ENCODE measurements around the gene ATOH7.
"Not testable (repeated sequence)": the region's sequence is repeated elsewhere in the genome, so short reads cannot be mapped to it uniquely, and the experiment has no call there.

The ATOH7 gene

GRCh38 chr10:68237173-68237572, 5.3 kb upstream of the ATOH7 start:
- no peak for ATAC-seq
- no peak for DNase-seq

GRCh38 chr10:68235581-68235980, 3.7 kb upstream of the ATOH7 start:
- no peak for ATAC-seq

GRCh38 chr10:68235111-68235510, 3.2 kb upstream of the ATOH7 start:
- no peak for DNase-seq
- no peak for ATAC-seq

More at GRCh38 chr10:68235581-68235980, 3.7 kb upstream of the ATOH7 start:
- no peak for DNase-seq

GRCh38 chr10:68233046-68233445, 1.1 kb upstream of the ATOH7 start:
- ATAC-seq (no peak), DNase-seq (no peak)

DNA sequence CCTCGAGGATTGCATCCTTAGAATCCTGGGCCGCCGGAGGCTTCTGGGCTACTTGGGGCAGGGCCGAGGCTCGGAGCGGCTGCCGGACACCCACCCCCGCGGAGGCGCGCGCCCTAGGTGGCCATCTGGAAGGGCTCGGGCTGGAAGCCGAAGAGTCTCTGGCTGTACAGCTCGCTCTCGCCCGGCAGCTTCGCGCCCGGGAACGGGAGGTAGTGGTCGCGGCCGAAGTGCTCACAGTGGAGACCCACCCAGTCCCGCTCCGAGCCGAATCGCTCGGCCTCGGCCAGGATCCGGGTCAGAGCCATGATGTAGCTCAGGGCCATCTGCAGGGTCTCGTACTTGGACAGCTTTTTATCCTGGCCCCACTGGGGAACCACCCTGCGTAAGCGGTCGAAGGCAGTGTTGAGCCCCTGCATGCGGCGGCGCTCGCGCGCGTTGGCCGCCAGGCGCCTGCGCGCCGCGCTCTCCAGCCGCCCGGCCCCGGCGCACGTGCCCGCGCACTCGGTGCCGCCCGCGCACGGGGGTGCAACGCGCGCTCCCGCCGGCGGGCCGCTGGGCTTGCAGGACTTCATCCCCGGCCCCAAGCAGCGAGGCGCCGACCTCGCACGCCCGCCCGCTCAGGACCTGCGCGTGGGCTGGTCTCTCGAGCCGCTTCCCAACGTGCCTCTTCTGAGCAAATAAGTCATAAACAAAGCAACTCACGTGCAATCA, 652 bp downstream of the ATOH7 start:
- DNase-seq = peak; percentile 59
- ATAC-seq = peak; percentile 91

GRCh38 chr10:68230268-68230667, 1.6 kb downstream of the ATOH7 start:
- no peak for DNase-seq
- no peak for ATAC-seq

GRCh38 chr10:68224810-68225209, 7.1 kb downstream of the ATOH7 start:
- DNase-seq (no peak), ATAC-seq (no peak)

DNA sequence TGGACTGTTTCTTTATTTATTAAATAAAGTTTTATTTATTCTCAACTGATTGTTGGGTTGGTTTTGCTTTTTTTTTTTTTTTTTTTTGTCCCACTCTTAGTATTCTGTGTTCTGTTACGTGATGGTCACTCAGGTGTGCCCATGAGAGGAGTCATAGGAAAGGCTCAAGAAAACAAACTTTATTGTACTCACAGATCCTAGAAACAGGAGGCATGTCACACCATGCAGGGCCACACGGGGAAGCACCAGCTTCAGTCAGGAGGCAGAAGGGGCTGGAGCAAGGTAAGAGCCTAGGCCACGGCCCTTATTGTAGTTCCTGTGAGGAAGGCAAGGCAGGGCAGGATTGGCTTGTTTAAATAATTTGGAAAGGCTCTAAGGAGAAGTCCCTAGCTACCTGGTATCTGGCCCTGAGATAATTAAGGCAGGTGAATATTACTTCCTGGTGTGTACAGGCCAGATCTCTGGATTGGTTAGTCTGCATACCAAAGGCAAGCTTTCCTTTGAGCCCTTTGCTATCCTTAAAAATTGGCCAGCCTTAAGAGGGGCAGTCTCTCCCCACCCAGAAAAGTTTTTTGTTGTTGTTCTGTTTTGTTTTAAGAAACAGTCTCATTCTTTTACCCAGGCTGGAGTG, 8.3 kb downstream of the ATOH7 start:
- ATAC-seq (no peak), DNase-seq (no peak)

GRCh38 chr10:68222391-68222790, 9.5 kb downstream of the ATOH7 start:
- ATAC-seq = no peak
- DNase-seq = no peak

GRCh38 chr10:68221196-68221595, 10.7 kb downstream of the ATOH7 start:
- DNase-seq = no peak

GRCh38 chr10:68218786-68219185, 13.1 kb downstream of the ATOH7 start:
- DNase-seq (no peak), ATAC-seq (no peak)

More at GRCh38 chr10:68221196-68221595, 10.7 kb downstream of the ATOH7 start:
- ATAC-seq = no peak

GRCh38 chr10:68212721-68213352, 19.1 kb downstream of the ATOH7 start:
- no peak for ATAC-seq
- no peak for DNase-seq

DNA sequence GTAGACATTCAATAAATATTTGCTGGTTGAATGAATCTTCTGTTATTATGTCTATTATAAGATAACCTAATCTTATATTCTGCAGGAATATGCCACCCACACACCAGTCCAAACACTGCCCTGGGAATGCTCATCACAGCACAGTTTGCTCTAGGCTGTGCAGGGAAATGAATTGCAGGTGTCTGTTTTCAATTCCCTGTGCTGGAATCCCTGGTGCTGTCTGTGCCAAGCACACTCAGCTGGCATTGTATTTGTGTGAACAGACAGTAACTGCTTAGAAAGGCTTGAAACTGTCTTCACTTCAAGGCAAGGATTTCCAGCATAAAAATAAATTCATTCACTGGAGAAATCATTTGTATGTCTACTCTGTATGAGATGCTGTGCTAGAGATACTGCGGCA, 20.2 kb downstream of the ATOH7 start:
- no peak for ATAC-seq
- no peak for DNase-seq

DNA sequence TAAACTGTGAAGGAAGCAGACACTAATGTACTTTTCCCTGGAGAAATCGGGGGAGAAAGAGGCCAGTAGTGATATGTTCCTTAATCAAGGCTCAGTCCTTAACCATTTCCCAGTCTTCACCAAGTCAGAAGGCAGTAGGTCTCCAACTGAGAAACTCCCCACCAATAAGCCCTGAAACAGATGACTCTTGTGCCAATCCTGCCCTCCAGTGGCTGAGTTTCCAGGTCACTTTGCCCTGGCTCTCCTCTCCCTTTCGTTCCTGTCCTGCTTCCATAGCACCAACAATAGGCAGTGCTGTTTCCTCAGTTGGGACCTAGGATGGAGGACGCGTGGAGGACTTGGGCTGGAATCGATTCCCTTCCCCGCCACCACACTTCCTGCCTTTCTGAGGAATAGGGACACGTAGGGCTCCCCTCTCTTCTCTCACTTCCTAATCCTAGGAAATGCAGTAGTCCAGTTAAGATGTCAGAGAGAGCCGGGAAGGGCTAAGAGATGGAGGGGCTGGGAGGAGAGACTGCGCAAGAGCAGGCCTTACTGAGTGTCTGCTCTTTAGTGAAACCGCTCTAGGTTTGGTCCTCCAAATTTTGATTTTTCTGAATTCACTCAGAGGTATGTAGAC, 23.4 kb downstream of the ATOH7 start:
- no peak for ATAC-seq
- DNase-seq = peak; percentile 18

- ATAC-seq = peak; percentile 32
These were observed 29.0 kb downstream of the ATOH7 start for GRCh38 chr10:68202960-68203353.

DNA sequence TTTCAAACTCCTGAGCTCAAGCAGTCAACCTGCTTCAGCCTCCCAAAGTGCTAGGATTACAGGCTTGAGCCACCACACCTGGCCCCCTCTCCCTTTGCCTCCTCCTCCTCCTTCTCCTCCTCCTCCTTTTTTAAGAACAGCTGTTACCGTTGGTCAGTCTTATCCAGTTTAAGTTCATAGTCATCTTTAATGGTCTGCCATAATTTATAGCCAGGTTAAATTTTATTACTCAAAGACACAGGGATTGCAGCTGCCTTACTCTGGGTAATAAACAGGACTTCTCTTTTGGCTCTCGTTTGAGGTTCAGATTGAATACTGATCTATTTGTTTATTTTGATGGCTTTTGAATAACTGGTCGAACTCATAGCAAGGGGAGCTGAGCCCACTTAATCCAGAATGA, 35.2 kb downstream of the ATOH7 start:
- no peak for DNase-seq
- ATAC-seq = no peak

More at GRCh38 chr10:68202960-68203353, 29.0 kb downstream of the ATOH7 start:
- peak; percentile 6 for DNase-seq

DNA sequence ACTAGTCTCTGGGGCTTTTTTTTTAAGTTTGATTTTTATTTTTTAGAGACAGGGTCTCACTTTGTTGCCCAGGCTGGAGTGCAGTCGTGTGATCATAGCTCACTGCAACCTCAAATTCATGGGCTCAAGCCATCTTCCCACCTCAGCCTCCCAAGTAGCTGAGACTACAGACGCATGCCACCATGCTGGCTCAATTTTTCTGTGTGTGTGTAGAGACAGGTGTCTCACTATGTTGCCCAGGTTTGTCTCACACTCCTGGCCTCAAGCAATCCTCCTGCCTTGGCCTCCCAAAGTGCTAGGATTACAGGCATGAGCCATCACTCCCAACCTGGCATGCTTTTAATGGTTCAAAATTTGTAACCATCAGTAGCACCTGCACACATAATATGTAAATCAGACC, 36.1 kb downstream of the ATOH7 start:
- not testable (repeated sequence) for ATAC-seq, DNase-seq

DNA sequence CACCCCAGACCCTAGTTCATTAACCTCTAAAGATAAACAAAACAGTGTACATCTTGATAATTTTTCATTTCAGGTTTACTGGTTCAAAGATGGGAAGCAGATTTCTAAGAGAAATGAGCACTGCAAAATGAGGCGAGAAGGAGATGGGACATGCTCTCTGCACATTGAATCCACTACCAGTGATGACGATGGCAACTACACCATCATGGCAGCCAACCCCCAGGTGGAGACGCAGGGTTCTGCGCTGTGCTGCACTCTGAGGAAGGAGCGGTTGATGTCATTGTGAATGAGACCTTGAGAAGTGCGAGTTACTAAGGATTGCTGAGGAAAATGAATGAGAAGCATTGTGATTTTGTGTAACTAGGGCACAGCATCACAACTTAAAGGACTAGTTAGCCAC, 37.6 kb downstream of the ATOH7 start:
- no peak for ATAC-seq

DNA sequence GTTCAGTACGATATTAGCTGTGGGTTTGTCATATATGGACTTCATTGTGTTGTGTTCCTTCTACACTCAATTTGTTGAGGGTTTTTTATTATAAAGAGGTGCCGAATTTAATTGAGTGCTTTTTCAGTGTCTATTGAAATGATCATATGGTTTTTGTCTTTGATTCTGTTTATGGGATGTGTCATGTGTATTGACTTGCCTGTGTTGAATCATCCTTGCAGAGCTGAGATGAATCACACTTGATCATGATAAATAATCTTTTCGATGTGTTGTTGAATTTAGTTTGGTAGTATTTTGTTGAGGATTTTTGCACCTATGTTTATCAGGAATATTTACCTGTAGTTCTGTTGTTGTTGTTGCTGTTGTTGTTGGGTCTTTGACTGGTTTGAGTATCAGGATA, 39.8 kb downstream of the ATOH7 start:
- DNase-seq = no peak
- no peak for ATAC-seq

More for the DNA sequence above, 37.6 kb downstream of the ATOH7 start:
- no peak for DNase-seq

DNA sequence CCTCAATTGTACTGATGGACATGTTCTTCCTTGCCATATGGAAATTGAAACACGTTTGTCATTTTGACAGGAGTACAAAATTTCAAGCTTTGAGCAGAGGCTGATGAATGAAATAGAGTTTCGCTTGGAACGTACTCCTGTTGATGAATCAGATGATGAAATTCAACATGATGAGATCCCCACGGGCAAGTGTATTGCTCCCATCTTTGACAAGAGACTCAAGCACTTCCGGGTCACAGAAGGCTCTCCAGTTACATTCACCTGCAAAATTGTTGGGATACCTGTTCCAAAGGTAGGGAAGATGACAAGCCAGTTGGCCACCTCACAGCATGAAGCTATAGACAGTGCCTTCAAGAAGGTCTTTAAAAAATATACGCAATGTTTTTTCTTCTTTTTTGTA, 43.1 kb downstream of the ATOH7 start:
- ATAC-seq (no peak), DNase-seq (no peak)

DNA sequence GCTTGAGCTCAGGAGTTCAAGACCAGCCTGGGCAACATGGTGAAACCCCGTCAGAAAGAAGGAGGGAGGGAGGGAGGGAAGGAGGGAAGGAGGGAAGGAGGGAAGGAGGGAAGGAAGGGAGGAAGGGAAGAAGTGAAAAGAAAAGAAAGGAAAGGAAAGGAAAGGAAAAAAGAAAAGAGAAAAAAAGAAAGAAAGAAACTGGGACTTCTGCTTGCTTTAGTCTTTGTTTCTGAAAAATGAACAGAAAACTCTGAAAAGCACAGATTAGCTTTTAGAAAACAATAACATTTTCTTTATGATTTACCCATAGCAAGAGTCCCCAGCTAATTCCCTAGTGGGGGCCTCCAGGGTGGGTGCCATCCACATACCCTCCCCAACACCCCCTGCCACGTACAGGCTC, 46.8 kb downstream of the ATOH7 start:
- ATAC-seq = no peak
- no peak for DNase-seq

- no peak for ATAC-seq
- DNase-seq = no peak
These were observed 47.4 kb downstream of the ATOH7 start for GRCh38 chr10:68184546-68184945.
